Measurements from ENCODE around the gene CHMP2B.
"Not testable (repeated sequence)": the region's sequence is repeated elsewhere in the genome, so short reads cannot be mapped to it uniquely, and the experiment has no call there.

CHMP2B gene

DNA sequence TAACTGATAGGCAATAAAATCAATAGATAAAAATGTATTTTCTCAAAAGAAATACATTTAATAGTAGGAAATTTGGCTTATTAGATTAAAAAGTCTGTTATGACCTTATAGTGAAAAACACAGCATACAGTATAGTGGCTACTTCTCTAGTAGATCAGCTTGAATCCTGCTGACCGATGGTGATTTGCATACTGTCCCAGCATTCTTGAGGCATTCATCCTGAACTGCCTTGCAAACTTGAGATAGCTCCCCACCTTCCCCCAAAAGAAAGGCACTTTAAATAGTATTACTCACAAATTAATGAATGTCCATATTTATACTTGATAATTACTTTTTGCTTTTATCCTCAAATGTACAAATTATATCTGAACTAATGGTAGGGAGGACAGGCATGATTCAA, 6.7 kb downstream of the CHMP2B start:
- DNase-seq = no peak

DNA sequence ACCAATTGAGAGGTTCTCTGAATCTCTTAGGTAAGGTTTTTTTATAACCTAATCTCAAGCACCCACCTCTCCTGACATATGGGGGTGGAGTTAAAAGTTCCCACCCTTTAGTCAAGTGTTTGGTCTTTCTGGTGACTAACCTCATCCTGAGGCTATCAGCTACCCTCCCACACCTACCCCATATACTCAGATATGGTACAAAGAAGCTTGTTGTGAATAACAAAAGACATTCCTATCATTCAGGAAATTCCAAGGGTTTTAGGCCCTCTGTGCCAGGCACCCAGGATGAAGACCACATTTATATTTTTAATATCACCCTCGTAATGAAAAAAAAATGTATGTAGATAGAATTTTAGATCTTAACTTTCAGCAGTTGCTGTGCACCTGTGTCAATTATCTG, 9.0 kb downstream of the CHMP2B start:
- DNase-seq = no peak

DNA sequence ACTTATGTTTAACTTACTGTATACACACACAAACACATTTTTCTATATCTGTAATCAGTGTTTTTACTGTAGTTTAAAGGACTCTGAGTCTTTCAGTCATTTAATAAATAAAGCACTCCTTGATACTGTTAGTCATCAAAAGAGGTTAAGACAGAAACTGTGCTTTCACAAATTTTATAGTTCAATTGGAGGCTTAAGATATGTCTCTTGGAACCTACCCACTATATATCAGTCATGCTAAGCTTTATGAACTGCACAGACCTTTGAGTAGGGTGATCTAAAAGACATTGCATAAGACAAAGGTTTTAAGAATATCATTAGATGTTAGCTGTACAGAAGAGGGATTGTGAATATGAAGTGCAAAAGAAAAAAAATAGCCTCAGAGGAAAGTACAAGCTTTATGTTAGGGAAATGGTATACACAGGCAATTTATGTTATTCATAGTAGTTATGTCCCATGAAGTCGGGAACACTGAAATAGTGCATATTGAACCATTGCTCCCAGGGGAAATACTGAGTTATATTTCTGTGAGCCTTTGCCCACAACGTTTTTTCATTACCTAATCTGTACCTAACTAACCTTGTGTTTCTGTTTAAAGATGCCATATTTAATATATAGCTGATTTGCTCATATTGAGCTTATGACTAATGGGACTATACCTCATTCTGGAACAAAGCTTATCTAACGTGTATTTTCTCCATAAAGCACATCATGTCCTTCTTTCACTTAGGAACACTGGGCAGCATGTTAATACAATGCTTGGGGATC, 19.7 kb downstream of the CHMP2B start:
- DNase-seq = no peak

DNA sequence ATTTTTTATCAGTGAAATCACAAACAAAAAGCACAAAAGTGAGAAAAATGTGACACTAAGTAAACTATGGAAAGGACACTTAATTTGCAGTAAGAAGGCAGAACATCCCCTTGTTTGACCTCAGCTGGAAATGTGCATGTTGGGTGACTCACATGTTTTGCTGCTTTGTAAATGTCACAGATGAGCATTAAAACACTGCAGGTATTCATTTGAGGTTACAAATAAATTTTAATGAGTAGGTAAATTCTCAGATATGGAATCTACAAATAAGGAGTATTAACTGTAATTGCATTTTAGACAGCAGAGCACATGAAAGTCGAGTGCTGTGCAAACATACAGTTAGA, 20.3 kb downstream of the CHMP2B start:
- no peak for DNase-seq

DNA sequence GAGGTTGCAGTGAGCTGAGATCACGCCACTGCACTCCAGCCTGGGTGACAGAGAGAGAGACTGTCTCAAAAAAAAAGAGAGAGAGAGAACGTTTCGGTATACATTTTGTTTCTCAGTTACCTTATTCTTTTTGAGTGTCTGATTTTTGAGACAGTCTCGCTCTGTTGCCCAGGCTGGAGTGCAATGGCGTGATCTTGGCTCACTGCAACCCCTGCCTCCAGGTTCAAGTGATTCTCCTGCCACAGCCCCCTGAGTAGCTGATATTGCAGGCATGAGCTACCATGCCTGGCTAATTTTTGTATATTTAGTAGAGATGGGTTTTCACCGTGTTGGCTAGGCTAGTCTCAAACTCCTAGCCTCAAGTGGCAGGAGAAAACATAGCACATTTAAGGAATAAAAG, 21.1 kb downstream of the CHMP2B start:
- not testable (repeated sequence) for DNase-seq

DNA sequence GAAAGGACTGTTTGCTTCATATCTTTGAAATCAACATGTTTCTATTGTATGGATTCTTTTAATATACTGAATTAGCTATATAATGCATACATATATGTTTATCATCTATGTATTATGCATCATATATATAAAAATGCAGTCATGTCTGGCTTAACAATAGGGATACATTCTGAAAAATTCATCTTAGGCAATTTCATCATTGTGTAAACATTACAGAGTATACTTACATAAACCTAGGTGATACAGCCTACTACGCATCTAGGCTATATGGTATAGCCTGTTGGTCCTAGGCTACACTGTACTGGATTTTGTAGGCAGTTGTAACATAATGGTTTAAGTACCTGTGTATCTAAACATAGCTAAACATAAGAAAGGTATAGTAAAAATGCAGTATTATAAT, 21.7 kb downstream of the CHMP2B start:
- DNase-seq = no peak

DNA sequence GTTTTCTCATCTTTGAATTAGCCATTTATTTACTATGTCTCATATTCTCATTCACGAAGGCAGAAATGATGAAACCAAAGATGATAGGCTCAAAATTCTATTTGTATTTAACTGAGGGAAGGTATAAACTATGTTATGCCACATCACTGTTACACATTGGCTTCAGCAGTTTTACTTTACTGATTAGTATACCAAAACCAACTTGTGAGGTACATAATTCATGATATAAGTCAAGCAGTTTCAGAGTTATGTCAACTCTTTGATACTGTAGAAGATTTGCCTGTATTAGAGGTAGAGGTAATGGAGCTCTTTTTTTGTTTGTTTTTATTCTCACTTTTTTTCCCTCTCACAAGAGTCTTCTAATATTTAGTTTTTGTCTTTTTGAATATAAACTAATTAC, 22.9 kb downstream of the CHMP2B start:
- DNase-seq = no peak

DNA sequence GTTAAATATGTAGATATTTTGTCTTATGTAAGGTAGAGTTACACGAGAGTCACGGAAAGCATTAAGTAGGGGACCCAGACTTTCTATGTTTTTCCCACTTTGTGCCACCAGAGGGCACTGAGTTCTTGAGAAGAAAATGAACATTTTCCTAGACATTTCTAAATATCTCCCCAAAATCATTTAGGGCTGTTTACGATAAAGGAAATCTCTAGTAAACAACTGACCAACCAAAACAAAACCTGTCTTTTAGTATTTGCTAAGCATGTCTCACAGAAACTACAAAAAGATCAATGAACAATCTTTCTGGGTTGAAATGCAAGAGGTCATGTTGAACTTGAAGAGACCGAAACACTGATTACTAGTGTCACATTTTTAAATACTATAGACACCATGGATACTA, 33.2 kb downstream of the CHMP2B start:
- DNase-seq = peak; percentile 57

DNA sequence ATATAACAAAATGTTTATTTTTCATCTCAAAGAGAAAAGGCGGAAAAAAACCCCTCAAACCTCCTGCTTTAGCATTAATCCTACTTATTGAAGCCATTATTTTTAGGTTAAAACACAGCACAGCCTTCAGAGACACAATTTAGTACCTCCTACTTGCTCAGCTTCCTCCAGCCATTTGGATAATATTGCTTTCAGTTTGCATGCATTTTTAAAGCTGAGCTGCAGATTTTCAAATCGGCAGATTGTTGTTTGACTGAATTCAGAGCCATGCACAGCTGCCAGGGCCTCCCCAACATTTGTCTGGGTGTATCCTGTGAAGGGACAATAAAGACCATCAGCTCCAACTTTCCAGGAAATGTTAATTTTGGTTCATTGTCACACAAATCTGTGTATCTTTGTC, 34.8 kb downstream of the CHMP2B start:
- DNase-seq = no peak

DNA sequence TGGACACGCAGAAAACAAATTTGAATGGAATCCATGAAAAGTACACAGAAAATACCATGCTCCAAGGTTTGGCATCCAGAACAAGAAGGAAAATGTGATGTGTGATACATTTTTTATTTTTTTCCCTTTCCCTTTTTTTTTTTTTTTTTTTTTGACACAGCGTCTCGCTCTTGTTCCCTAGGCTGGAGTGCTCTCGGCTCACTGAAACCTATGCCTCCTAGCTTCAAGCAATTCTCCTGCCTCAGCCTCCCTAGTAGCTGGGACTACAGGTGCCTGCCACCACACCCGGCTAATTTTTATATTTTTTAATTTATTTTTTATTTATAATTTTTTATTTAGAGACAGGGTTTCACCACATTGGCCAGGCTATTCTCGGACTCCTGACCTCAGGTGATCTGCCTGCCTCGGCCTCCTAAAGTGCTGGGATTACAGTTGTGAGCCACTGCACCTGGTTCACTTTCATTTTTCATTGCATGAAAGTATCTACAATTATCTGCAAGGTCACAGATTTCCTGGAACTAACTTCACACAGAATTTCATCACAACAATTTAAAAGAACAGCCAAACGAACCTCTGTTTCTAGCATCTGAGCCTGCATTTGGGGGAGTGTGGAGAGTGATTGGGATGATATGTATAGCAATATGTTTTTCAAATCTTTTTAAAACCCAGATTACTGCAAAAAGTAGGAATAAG, 41.0 kb downstream of the CHMP2B start:
- no peak for DNase-seq

DNA sequence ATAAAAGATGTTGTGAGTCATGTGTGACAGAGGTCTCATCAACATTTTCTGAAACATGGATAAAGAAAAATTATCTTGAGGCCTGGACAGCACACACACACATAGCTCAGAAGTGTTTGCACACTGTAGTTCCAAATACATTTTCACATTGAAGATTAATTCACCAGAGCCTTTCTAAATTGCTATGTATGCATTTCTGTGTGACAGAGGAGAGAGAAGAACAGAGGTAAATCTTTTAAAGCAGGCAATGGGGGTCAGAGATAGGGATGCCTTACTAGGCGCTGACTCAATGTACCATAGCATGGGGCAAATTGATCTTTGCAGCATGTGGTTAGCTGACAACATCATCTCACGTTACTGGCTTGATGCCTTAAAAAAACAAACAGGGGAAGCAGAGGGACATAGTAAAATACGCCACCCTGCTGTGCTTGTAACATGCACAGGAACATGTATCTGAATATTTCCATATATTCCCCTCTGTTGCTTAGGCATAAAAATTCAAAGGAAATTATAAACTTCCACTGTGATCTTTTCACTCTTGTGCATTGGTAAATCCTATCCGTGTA, 41.6 kb downstream of the CHMP2B start:
- DNase-seq = no peak

DNA sequence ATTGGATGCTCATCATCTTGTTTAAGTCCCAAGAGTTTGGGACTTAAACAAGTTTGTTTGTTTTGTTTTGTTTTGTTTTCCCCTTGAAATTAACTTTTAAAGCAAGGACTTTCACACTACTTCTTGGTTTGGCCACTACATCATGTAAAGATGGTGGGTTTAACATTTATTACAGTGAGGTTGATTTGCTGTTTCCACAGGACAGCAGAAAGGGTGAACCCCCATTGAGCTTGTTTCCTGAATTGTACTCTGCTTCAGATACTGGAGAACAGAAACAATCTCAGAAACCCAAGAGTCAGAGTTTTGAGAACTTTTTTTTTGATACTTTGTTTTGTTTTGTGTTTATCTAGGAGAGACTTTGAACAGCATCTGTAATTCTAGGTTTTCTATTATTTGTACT, 42.6 kb downstream of the CHMP2B start:
- no peak for DNase-seq

DNA sequence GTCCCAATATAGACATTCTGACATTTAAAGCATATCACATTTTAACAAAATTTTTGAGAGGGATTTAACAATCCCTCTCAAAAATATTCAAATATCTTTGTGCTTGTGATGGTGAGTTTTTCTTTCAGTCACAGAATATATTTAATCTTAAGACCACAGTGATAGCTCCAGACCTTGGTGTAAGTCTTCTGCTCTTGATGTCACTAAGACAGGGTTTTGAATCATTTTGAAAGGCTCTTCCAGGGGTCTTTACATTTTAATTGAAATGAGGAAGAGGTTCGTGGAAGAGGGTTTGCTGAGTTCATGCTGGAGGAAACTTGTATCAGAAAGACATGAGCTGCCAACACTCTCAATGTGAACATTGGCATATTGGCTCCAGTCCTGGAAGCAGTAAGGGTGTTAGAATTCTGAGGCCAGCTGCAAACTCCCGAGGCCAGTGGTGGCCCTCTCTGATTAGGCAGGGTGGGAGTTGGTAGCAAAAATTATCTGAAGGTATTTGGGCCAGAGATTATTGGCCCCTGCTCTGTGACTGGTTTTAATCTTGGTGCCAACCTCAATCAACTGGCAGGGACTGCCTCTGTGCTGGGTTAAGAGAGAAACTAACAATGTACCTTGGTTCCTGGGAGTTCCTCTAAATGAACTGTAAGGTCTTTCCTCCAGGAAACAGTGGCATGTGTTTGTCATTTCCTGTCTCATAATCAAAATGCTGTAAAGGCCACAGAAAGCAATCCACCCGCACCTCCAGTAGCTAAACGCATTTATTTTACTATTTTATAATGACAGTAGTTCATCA, 44.0 kb downstream of the CHMP2B start:
- no peak for DNase-seq

DNA sequence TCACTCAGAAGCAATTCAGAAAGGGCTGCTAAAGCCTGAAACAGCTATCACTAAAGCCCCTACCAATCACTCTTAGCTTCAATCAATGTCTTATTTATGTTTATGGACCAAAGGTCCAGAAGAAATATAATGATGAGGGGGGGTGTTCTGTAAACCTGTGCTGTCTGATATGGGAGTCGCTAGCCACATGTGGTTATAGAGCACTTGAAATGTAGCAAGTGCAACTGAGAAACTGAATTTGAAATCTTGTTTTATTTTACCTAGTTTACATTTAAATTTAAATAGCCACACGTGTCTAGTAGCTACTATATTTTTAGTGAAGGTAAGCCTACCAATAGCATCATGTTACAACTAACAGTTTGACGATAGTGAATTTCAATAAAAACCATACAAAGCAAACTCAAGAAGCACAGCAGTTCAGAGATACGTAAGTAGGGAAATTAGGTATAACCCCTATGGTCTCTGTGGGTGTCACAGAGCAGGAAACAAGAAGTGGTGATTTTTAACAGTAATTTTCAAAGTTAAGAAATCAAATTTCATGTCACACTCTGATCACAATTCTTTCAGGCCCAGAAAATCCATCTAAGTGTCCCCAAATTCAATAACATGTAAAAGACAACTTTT, 45.7 kb downstream of the CHMP2B start:
- no peak for DNase-seq

DNA sequence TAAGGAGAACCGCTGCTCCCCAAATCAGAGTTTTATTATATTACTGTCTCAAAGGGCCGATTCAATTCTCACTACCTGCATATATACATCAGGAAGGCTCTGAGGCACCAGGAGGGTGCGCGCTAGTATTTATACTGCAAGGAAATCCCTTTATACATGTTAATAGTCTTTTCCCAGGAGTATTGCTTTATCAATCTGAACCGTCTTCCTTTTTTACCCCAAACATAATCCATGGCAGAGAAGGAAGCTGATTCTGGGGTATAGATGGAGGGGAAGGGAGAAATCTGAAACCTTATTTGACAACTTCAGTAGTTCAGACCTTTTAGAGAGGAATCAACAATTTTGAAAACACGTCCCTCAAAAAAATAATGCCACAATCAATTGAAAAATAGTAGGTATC, 49.4 kb downstream of the CHMP2B start, which contains the start of gene POU1F1:
Gene POU1F1 (minus strand): TSS at position 101 of the 400 bp plus-strand sequence. CDS start 122 bp downstream, outside the sequence.
- no peak for DNase-seq

DNA sequence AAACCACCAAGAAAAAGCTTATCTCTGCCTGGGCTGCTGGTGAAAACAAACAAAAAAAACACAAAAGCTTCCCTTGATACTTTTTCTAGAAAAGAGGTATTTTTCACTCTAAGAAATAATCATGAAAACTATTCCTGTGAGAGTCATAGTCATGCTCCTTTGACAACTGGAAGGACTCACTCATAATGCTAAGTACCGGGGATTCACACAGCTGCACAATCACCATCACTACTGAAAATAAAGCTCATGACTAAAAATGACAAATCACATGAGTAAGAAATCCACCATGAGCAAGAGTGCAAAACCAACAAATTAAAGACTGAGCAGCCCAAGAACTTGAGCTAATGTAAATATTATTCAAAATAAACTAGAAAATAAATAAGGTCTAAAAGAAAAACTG, 59.9 kb downstream of the CHMP2B start:
- no peak for DNase-seq

DNA sequence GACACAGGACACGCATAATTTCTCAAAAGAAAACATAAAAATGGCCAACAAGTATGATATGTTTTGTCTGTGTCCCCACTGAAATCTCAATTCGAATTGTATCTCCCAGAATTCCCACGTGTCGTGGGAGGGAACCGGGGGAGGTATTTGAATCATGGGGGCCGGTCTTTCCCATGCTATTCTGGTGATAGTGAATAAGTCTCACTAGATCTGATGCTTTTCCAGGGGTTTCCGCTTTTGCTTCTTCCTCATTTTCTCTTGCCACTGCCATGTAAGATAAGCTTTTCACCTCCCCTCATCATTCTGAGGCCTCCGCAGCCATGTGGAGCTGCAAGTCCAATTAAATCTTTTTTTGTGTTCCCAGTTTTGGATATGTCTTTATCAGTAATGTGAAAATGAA, 61.3 kb downstream of the CHMP2B start:
- DNase-seq = no peak

DNA sequence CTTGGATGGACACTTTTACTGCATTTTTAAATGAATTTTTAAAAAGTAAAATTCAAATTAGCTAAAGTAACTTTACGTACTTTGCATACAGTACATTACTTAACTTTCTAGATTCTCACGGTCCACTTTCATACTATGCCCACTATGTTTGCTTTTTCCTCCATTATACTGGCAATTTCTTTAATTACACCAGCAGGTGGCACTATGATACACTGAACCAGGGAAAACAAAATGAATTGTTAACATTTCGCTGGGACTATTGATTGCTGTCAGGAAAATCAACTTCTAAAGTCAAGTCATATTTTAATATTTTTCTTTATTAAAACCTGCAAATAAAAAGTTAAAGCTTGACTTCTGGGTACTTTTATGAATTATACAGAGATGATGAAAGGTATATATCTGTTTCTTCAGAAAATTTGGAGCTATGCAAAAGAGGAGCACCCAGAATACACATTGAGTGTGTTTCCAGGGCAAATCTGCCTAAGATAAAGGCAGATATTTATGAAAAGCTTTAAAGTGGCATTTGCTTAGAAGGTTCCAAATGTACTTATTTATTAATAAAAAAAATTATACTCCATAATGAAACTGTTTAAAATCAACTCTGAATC, 71.1 kb downstream of the CHMP2B start:
- DNase-seq = no peak

DNA sequence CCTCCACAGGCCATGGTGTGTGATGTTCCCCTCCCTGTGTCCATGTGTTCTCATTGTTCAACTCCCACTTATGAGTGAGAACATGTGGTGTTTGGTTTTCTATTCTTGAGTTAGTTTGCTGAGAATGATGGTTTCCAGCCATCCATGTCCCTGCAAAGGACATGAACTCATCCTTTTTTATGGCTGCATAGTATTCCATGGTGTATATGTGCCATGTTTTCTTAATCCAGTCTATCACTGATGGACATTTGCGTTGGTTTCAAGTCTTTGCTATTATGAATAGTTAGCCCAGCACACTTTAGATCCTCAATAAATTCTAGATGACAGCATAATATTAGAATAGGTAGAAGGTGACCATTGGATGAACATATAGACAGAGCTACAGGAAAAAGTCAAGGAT, 77.9 kb downstream of the CHMP2B start:
- DNase-seq = not testable (repeated sequence)
